Fibroblast of the conjunctiva (primary cell): Measurements from ENCODE around the gene PDS5B.

Experiments used
- DNase-seq: peaks from one replicate; pipeline ENCODE4 v3.0.0-alpha.2; 2010; ENCODE audit warnings: low read depth

PDS5B gene

GRCh38 chr13:32588736-32589135 is 2.5 kb downstream of the PDS5B start:
- no peak for DNase-seq

GRCh38 chr13:32589471-32589870 is 3.2 kb downstream of the PDS5B start:
- no peak for DNase-seq

- DNase-seq = no peak
Measured at GRCh38 chr13:32590266-32590665, 4.0 kb downstream of the PDS5B start.

GRCh38 chr13:32592082-32592481 is 5.8 kb downstream of the PDS5B start:
- DNase-seq = no peak

GRCh38 chr13:32594157-32594738 is 8.0 kb downstream of the PDS5B start:
- no peak for DNase-seq

GRCh38 chr13:32595306-32595705 is 9.1 kb downstream of the PDS5B start:
- no peak for DNase-seq

GRCh38 chr13:32600890-32601289 is 14.6 kb downstream of the PDS5B start:
- DNase-seq = no peak

- DNase-seq = no peak
Measured at GRCh38 chr13:32609428-32609827, 23.2 kb downstream of the PDS5B start.

- DNase-seq = no peak
Measured at GRCh38 chr13:32610538-32610937, 24.3 kb downstream of the PDS5B start.

- no peak for DNase-seq
Measured at GRCh38 chr13:32610977-32611376, 24.7 kb downstream of the PDS5B start.

GRCh38 chr13:32616883-32617511 is 30.7 kb downstream of the PDS5B start:
- DNase-seq = no peak

- no peak for DNase-seq
Measured at GRCh38 chr13:32622827-32623226, 36.6 kb downstream of the PDS5B start.

GRCh38 chr13:32624441-32624840 is 38.2 kb downstream of the PDS5B start:
- DNase-seq = no peak

- DNase-seq = no peak
Measured at GRCh38 chr13:32627793-32628192, 41.5 kb downstream of the PDS5B start.

GRCh38 chr13:32629313-32629712 is 43.1 kb downstream of the PDS5B start:
- DNase-seq = no peak

GRCh38 chr13:32629866-32630265 is 43.6 kb downstream of the PDS5B start:
- DNase-seq = no peak

GRCh38 chr13:32632343-32632909 is 46.2 kb downstream of the PDS5B start:
- no peak for DNase-seq

- DNase-seq = no peak
Measured at GRCh38 chr13:32636711-32637110, 50.5 kb downstream of the PDS5B start.

- no peak for DNase-seq
Measured at GRCh38 chr13:32638739-32639138, 52.5 kb downstream of the PDS5B start.

GRCh38 chr13:32639502-32640105 is 53.4 kb downstream of the PDS5B start:
- DNase-seq = peak; percentile 50

GRCh38 chr13:32642316-32642715 is 56.1 kb downstream of the PDS5B start:
- DNase-seq = no peak

GRCh38 chr13:32642858-32643257 is 56.6 kb downstream of the PDS5B start:
- DNase-seq = no peak

GRCh38 chr13:32645854-32646253 is 59.6 kb downstream of the PDS5B start:
- no peak for DNase-seq
